GM21447 (cell line): ENCODE measurements around the gene NLRP12.
"Not testable (repeated sequence)": the region's sequence is repeated elsewhere in the genome, so short reads cannot be mapped to it uniquely, and the experiment has no call there.

Source experiments
- ATAC-seq: cut with Tn5 transposase; IDR thresholded peaks from one replicate; pipeline ENCODE4 v1.9.1; 2021; ENCODE audit not compliant: unreplicated experiment

The NLRP12 gene

GRCh38 chr19:53785196-53785889, 38.8 kb downstream of the NLRP12 start:
- no peak for ATAC-seq

- ATAC-seq = no peak
Observed at GRCh38 chr19:53782698-53783097, 41.4 kb downstream of the NLRP12 start.

- not testable (repeated sequence) for ATAC-seq
Observed at GRCh38 chr19:53781332-53781731, 42.8 kb downstream of the NLRP12 start.

- no peak for ATAC-seq
Observed at GRCh38 chr19:53780506-53780905, 43.6 kb downstream of the NLRP12 start.

- no peak for ATAC-seq
Observed at GRCh38 chr19:53775524-53775923, 48.6 kb downstream of the NLRP12 start.

GRCh38 chr19:53774491-53774890, 49.6 kb downstream of the NLRP12 start:
- ATAC-seq = not testable (repeated sequence)

- ATAC-seq = no peak
Observed at GRCh38 chr19:53773999-53774398, 50.1 kb downstream of the NLRP12 start.

- no peak for ATAC-seq
Observed at GRCh38 chr19:53772943-53773342, 51.2 kb downstream of the NLRP12 start.

- ATAC-seq = no peak
Observed at GRCh38 chr19:53771144-53771543, 53.0 kb downstream of the NLRP12 start.

- not testable (repeated sequence) for ATAC-seq
Observed at GRCh38 chr19:53769696-53770309, 54.3 kb downstream of the NLRP12 start.

- ATAC-seq = no peak
Observed at GRCh38 chr19:53768401-53768800, 55.7 kb downstream of the NLRP12 start.

GRCh38 chr19:53758991-53759390, 65.1 kb downstream of the NLRP12 start:
- ATAC-seq = not testable (repeated sequence)
